ENCODE results near the gene PREPL.
"Not testable (repeated sequence)": the region's sequence is repeated elsewhere in the genome, so short reads cannot be mapped to it uniquely, and the experiment has no call there.

The PREPL gene

DNA sequence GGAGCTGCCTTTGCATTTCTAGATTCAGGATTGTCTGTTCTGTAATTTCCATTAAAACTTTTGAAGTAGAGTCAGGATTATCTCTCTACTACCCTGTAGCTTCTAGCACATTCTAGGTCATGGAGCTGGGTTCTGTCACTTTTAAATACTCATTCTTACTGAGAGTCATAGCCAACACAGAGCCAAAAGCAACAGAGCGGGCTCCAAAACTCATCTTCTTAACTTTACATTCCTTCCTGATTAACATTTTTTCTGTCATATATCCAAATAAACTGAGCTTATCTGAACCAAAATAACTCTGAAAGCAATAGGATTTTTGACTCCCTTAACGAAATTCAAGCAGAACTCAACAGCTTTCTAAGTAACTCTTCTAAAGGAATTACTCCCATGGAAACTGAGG lies 12.9 kb downstream of the PREPL start:
- DNase-seq (ENCODE audit: low spot score), result no peak

DNA sequence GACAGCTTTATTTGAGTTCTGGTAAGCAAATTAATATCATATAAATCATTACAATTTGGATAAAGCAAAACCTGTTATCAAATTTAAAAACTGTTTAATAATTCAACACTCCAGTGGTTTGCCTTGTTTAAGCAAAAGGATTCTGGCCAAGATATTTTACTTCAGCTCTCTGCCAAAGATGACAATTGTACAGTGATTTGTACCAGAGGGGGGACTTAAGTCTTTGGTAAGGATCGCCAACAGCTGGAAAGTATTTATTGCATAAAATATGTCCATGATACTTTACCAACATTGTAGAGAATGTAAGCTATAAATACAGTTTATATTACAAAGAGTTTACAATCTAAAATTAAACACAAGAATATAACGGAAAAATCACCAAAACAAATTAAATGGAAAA lies 13.8 kb downstream of the PREPL start:
- no peak for DNase-seq (ENCODE audit: low spot score)

DNA sequence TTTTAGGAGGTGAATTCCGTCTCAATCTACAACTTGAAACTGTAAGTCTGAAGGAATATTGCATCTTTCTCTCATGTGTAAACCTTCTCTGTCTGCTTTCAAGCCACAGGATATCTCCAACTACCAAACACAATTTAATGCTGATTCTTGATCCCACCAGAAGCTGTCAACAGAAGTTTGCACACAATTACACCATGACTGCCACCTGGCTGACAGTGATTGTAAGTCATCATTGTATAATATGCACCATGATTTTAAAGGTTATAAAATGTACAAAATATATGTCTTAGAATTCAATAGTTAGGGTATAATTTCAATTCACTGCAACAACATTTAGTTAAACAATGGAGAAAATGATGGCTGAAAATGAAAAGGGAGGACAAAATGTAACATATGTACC lies 18.4 kb downstream of the PREPL start:
- DNase-seq (ENCODE audit: low spot score), result peak; percentile 14

DNA sequence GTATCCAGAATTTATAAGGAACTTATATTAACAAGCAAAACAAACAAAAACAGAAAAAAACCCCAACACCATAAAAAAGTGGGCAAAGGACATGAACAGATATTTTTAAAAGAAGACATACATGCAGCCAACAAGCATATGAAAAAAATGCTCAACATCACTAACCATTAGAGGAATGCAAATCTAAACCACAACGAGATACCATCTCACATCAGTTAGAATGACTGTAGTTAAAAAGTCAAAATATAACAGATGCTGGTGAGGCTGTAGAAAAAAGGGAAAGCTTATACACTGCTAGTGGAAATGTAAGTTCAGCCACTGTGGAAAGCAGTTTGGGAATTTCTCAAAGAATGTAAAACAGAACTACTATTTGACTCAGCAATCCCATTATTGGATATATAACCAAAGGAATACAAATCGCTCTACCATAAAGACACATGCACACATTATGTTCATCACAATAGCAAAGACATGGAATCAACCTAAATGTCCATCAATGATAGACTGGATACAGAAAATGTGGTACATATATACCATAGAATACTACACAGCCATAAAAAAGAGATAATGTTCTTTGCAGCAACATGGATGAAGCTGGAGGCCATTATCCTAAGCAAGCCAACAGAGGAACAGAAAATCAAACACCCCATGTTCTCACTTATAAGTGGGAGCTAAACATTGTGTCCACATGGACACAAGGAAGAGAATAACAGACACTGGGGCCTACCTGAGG lies 25.3 kb downstream of the PREPL start:
- no peak for DNase-seq (ENCODE audit: low spot score)

DNA sequence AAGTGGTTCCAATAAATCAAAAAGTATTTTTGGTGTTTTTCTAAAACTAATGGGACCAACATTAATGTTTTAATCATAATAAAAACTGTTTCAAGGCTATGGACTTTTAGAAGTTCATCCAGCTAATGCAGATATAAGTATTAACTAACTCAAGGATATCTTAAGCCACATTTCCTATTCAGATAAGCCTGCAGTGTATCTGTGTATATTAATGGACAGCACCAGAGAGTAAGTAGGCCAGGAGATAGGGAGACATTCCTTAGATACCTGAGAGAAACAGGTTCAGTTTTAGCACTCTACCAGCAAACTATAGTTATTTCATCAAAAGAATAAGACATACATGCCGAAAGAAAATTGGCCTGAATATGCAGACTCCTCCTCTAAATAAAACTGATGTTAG lies 27.3 kb downstream of the PREPL start:
- DNase-seq (ENCODE audit: low spot score), result no peak

GRCh38 chr2:44330801-44331200 lies 30.5 kb downstream of the PREPL start:
- no peak for DNase-seq (ENCODE audit: low spot score)

- DNase-seq (ENCODE audit: low spot score), result no peak
These were observed 32.0 kb downstream of the PREPL start for GRCh38 chr2:44329343-44329742.

GRCh38 chr2:44328750-44329149 lies 32.5 kb downstream of the PREPL start:
- no peak for DNase-seq (ENCODE audit: low spot score)

DNA sequence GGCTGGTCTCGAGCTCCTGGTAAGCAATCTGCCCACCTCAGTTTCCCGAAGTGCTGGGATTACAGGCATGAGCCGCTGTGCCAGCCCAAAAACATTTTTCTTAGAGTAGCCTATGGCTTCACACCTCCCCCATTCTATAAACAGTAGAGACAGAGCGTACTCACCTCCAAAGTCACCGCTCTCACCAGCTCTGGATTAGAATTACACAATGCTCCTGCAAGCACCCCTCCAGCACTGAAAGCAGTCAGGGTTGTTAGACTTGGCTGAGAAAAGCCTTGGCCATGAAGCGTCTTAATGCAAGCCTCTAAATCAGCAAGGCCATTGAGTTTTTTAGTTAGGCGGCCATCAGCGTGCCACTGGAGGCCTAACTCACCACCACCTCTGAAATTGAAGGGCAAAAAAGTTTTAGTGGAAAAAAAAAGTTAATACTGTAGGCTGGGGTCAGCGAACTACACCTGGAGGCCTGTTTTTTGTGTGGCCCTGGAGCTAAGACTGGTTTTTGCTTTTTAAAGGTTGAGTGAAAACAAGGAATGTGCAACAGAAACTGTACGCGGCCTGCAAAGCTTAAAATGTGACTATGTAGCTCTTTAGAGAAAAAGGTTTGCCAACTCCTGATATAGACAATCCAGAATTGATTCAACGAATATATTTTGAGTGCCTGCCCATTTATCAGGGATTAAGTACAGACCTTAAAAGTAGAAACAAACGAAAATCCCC lies 34.6 kb downstream of the PREPL start:
- no peak for DNase-seq (ENCODE audit: low spot score)

DNA sequence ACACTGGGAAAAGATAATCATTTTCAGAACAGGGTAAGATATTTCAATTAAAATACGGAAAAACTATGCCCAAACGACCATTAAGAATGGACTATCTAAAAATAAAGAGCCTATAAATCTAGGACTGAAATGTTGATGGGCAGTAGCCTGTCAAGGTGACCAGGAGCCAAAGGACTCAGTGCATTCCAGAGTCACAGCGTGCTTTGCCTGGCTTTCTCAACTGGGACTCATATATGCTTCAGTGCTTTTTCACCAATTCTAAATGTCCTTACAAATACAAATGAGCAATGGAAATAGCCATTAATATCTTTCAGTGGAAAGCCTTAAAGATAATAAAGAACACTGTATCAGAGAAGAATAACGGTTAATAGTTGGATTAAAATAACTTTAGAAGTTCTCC lies 35.4 kb downstream of the PREPL start:
- DNase-seq (ENCODE audit: low spot score), result no peak

DNA sequence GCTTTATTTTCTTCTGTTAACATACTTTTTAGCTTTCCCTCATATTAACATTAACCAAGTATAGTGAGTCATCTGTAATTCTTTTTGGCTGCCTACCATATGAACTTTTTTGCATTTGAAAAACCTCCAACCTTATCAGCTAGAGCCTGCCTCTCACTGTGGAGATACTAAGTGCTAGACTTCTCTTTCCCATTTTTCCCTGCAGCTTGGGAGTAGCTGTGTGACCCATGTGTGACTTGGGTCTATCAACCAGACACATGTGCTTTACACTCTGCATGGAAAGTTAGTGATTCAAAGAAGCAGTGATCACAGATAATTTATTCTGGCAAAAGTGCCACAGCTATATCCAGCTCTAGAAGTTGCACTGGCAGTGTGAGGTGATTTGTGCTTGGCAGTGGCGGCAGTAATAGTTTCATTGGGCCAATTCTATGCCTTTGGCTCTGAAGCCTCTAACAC lies 36.3 kb downstream of the PREPL start:
- no peak for DNase-seq (ENCODE audit: low spot score)

DNA sequence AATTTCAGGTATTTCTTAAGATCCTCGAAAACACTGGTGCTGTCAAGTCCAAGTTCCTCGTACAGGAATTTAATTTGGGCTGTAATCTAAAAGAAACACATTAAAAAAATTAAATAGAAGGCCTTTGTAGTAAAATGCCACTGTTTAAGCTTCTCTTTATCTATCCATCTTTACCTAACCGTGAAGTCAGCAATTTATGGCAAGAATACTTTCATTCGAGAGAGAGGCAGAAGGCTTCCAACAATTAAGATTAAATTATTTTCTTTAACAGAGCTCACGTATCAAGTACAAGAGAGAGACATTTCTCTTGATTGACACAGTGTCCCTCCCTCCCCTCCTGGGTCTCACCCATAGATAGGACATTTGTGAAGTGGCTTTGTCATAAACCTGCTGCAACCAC lies 39.9 kb downstream of the PREPL start:
- no peak for DNase-seq (ENCODE audit: low spot score)

- no peak for DNase-seq (ENCODE audit: low spot score)
These were observed 40.5 kb downstream of the PREPL start for GRCh38 chr2:44320832-44321231.

GRCh38 chr2:44315945-44316344 lies 45.3 kb downstream of the PREPL start:
- no peak for DNase-seq (ENCODE audit: low spot score)

- DNase-seq (ENCODE audit: low spot score), result no peak
These were observed 46.9 kb downstream of the PREPL start for GRCh38 chr2:44314362-44314761.

DNA sequence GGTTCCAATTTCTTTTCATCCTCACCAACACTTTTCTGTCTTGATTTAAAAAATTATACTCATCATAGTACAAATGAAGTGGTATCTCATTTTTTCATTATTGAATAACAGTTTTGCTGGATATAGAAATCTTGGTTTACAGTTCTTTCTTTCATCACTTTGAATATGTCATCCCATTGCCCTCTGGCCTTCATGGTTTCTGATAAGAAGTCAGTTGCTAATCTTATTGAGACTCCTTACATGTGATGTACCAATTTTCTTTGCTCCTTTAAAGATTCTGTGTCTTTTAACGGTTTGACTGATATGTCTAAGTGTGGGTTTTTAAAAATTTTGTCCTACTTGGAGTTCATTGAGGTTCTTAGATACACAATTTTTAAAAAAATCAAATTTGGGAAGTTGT lies 51.0 kb downstream of the PREPL start:
- no peak for DNase-seq (ENCODE audit: low spot score)

- no peak for DNase-seq (ENCODE audit: low spot score)
These were observed 55.4 kb downstream of the PREPL start for GRCh38 chr2:44305882-44306281.

- DNase-seq (ENCODE audit: low spot score), result no peak
These were observed 57.0 kb downstream of the PREPL start for GRCh38 chr2:44304258-44304657.

- DNase-seq (ENCODE audit: low spot score), result not testable (repeated sequence)
These were observed 57.5 kb downstream of the PREPL start for GRCh38 chr2:44303766-44304165.

- DNase-seq (ENCODE audit: low spot score), result no peak
These were observed 60.2 kb downstream of the PREPL start for GRCh38 chr2:44301111-44301510.

DNA sequence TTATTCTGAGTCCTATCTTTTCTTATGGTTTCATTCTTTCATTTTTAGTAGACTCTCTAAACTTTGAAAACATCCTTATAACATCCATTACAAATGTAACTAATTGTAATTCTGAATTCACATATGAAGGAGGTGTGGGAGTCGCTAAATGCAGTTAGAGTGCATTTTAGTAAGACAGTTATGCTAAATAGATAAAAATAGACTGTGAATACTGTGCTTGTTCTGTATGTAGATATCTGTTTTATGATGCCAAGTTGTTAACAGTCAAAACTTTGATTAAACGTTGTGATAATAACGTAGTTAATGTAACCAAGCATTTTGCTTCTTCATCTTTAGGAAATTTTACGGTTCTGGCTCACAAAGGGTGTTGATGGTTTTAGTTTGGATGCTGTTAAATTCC lies 61.7 kb downstream of the PREPL start:
- no peak for DNase-seq (ENCODE audit: low spot score)

DNA sequence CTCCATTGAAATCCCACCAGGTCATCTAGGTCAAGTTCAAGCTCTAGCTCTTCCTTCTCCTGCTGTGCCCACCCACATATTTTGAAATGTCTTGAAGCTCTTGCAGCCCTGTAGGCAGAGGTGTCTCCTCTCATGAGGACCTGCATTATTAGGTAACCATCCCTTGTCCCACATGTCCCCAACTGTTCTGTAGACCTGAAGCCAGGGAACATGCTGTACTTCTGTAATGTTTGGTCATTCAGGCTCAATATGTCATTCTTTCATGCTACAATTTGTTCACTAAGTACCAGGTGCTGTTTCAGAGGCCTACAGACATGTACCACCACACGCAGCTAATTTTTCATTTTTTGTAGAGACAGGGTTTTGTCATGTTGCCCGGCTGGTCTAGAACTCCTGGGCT lies 63.9 kb downstream of the PREPL start:
- no peak for DNase-seq (ENCODE audit: low spot score)

GRCh38 chr2:44296653-44297052 lies 64.6 kb downstream of the PREPL start:
- DNase-seq (ENCODE audit: low spot score), result no peak

Data from CD4-positive, alpha-beta T cell treated with Interleukin-2 at 100 ng/mL for 4 hours (primary cell).